GM21381 (cell line): ENCODE results near the gene FKBP2.

ENCODE experiments used
- ATAC-seq: cut with Tn5 transposase; IDR thresholded peaks from one replicate; pipeline ENCODE4 v1.9.1; 2021; ENCODE audit warnings: mild to moderate bottlenecking, moderate library complexity; ENCODE audit not compliant: unreplicated experiment

FKBP2 gene

GRCh38 chr11:64283092-64283491, 42.2 kb downstream of the FKBP2 start:
- no peak for ATAC-seq

GRCh38 chr11:64284048-64284961, 43.4 kb downstream of the FKBP2 start, which contains the start of gene BAD:
Gene BAD, minus strand, starts transcription at chr11:64284665. Its CDS starts 297 bp downstream, at chr11:64284368.
- ATAC-seq: peak; percentile 58

- ATAC-seq: peak; percentile 61
Measured at GRCh38 chr11:64284962-64285884, 44.3 kb downstream of the FKBP2 start, which contains the start of gene GPR137. Gene GPR137, plus strand, starts transcription at chr11:64285848. Its CDS starts 677 bp downstream, at chr11:64286525.

GRCh38 chr11:64285885-64286800, 45.2 kb downstream of the FKBP2 start:
- ATAC-seq: no peak

- no peak for ATAC-seq
Measured at GRCh38 chr11:64286801-64287159, 45.9 kb downstream of the FKBP2 start.

- ATAC-seq: no peak
Measured at GRCh38 chr11:64287676-64288352, 46.9 kb downstream of the FKBP2 start.

- no peak for ATAC-seq
Measured at GRCh38 chr11:64288353-64288750, 47.5 kb downstream of the FKBP2 start.

- ATAC-seq: no peak
Measured at GRCh38 chr11:64289002-64289564, 48.2 kb downstream of the FKBP2 start.

GRCh38 chr11:64290352-64291261, 49.7 kb downstream of the FKBP2 start:
- no peak for ATAC-seq

- no peak for ATAC-seq
Measured at GRCh38 chr11:64291262-64291751, 50.4 kb downstream of the FKBP2 start, which contains the start of gene KCNK4. Gene KCNK4, plus strand, starts transcription at chr11:64291302. Its CDS starts 1,717 bp downstream, at chr11:64293019.

- no peak for ATAC-seq
Measured at GRCh38 chr11:64291752-64292459, 51.0 kb downstream of the FKBP2 start.

- ATAC-seq: no peak
Measured at GRCh38 chr11:64292460-64293254, 51.8 kb downstream of the FKBP2 start.
